Measurements from ENCODE around the gene CABCOCO1. TPM values are rescaled to one million over a fixed set of nuclear protein-coding genes. Genes with fewer than 3 reads are reported as not detected.

The CABCOCO1 gene
- total RNA-seq, 2 donors from 2014 or later = 1.0 to 1.1 TPM

DNA sequence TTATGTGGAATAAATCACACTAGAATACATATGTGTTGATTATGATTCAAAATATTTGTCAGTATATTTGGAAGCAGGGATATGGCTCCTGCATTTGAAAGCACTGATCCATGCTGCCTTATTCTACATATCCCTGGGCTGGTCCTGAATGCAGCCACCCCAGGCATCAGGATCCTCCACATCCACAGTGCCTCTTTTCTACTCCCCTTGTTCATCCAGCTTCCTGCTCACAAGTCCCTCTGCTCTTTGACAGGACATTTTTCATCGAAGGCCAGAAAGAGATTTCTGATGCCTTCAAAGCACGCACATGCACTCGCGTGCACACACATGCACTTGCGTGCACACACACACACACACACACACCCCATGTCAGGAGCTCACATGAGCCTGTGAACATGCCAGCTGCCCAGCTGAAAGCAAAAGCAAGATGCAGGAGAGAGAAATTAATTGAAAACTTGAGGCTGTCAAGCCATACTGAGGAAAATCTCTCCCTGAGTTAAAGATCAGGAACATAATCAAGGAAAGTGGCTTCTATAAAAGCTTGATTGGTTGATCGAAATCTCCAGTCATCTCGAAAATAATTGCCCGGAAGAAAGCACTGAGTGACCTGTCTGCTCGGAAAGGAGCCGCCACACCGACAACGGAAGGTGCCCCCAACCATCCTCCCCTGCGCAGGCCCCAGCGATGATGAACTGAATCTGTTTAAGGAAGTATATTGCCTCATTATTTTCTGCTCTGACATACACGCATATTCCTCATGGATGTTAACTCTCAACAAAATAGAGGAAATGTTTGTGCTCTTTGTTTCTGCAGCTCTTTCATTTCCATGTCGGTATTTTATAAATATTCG lies 134.8 kb downstream of the CABCOCO1 start:
- Histone ChIP-seq H3K36me3 (ENCODE audit: control insufficient read depth, insufficient read depth, low read length) (no peaks in the 10 kb centered on the region), H3K27me3 (ENCODE audit: control insufficient read depth, insufficient read depth, low read length, poor library complexity, severe bottlenecking) (no peaks in the 10 kb centered on the region), H3K9me3 (ENCODE audit: control insufficient read depth, low read length) (no peaks in the 10 kb centered on the region), H3K4me3 (ENCODE audit: low read length) (no peak overlapping the region), H3K9ac (ENCODE audit: extremely low read depth, low read length, poor library complexity, severe bottlenecking) (no peak overlapping the region), H3K4me1 (ENCODE audit: control insufficient read depth, insufficient read depth, low read length) (no peaks in the 10 kb centered on the region), H3K27ac (ENCODE audit: low read depth, low read length) (no peak overlapping the region)
- no peak overlapping the region for H3K4me3 Mint-ChIP-seq
- no peaks in the 10 kb centered on the region for H3K36me3 Mint-ChIP-seq (ENCODE audit: low read depth)
- H3K4me1 Mint-ChIP-seq = no peaks in the 10 kb centered on the region
- H3K27ac Mint-ChIP-seq = no peak overlapping the region
- 93 to 94% methylated on average over 9 to 17 of the region's 17 CpGs for WGBS, 2 experiments (ENCODE audit: insufficient coverage in 1 of 2, insufficient read length in 1 of 2)
- H3K27me3 Mint-ChIP-seq (ENCODE audit: insufficient read depth) = no peaks in the 10 kb centered on the region
- no peak for DNase-seq
- H3K9me3 Mint-ChIP-seq = no peaks in the 10 kb centered on the region
- TF ChIP-seq CTCF (conservative IDR thresholded peaks at IDR 0.05) = no peak

- no peaks in the 10 kb centered on the region for H3K9me3 ChIP-seq (ENCODE audit: control insufficient read depth, low read length)
- no peak for TF ChIP-seq CTCF (conservative IDR thresholded peaks at IDR 0.05)
- H3K4me1 ChIP-seq (ENCODE audit: control insufficient read depth, insufficient read depth, low read length) = no peaks in the 10 kb centered on the region
- Mint-ChIP-seq H3K4me1 (no peaks in the 10 kb centered on the region), H3K4me3 (no peak overlapping the region), H3K36me3 (ENCODE audit: low read depth) (no peaks in the 10 kb centered on the region), H3K9me3 (no peaks in the 10 kb centered on the region), H3K27me3 (ENCODE audit: insufficient read depth) (no peaks in the 10 kb centered on the region), H3K27ac (no peak overlapping the region)
- no peak for DNase-seq
- no peak overlapping the region for H3K27ac ChIP-seq (ENCODE audit: low read depth, low read length)
- no peaks in the 10 kb centered on the region for H3K36me3 ChIP-seq (ENCODE audit: control insufficient read depth, insufficient read depth, low read length)
- H3K9ac ChIP-seq (ENCODE audit: extremely low read depth, low read length, poor library complexity, severe bottlenecking) = no peak overlapping the region
- H3K4me3 ChIP-seq (ENCODE audit: low read length) = no peak overlapping the region
- no peaks in the 10 kb centered on the region for H3K27me3 ChIP-seq (ENCODE audit: control insufficient read depth, insufficient read depth, low read length, poor library complexity, severe bottlenecking)
Measured at GRCh38 chr10:61798713-61799112, 136.0 kb downstream of the CABCOCO1 start.

GRCh38 chr10:61801484-61801883 lies 138.8 kb downstream of the CABCOCO1 start:
- 88 to 92% methylated on average over 4 to 5 of the region's 5 CpGs for WGBS, 2 experiments (ENCODE audit: insufficient coverage in 1 of 2, insufficient read length in 1 of 2)
- H3K27ac Mint-ChIP-seq = no peak overlapping the region
- no peaks in the 10 kb centered on the region for H3K36me3 Mint-ChIP-seq (ENCODE audit: low read depth)

More at GRCh38 chr10:61801484-61801883, 138.8 kb downstream of the CABCOCO1 start:
- TF ChIP-seq CTCF (conservative IDR thresholded peaks at IDR 0.05) = no peak
- no peaks in the 10 kb centered on the region for H3K9me3 ChIP-seq (ENCODE audit: control insufficient read depth, low read length)
- H3K27ac ChIP-seq (ENCODE audit: low read depth, low read length) = no peak overlapping the region
- no peaks in the 10 kb centered on the region for H3K36me3 ChIP-seq (ENCODE audit: control insufficient read depth, insufficient read depth, low read length)
- H3K27me3 ChIP-seq (ENCODE audit: control insufficient read depth, insufficient read depth, low read length, poor library complexity, severe bottlenecking) = no peaks in the 10 kb centered on the region
- H3K4me3 ChIP-seq (ENCODE audit: low read length) = no peak overlapping the region
- no peak for DNase-seq
- H3K4me3 Mint-ChIP-seq = no peak overlapping the region
- no peaks in the 10 kb centered on the region for H3K9me3 Mint-ChIP-seq
- H3K4me1 ChIP-seq (ENCODE audit: control insufficient read depth, insufficient read depth, low read length) = no peaks in the 10 kb centered on the region
- no peaks in the 10 kb centered on the region for H3K4me1 Mint-ChIP-seq
- no peaks in the 10 kb centered on the region for H3K27me3 Mint-ChIP-seq (ENCODE audit: insufficient read depth)
- H3K9ac ChIP-seq (ENCODE audit: extremely low read depth, low read length, poor library complexity, severe bottlenecking) = no peak overlapping the region

Measured in endodermal cell (in vitro differentiated cells).